Activated CD8-positive, alpha-beta T cell treated with anti-CD3 and anti-CD28 coated beads for 36 hours (primary cell): ENCODE measurements around the gene DNM3. TPM values are rescaled to one million over a fixed set of nuclear protein-coding genes. Genes with fewer than 3 reads are reported as not detected.

Experiments
- ATAC-seq: fragments of 200-7000 bp; cut with Tn5 transposase; one replicate; pipeline ENCODE4 v1.10.0; 2021; ENCODE audit warnings: mild to moderate bottlenecking, moderate library complexity
- CTCF ChIA-PET: fragments of 350-600 bp; sonication (Branson Sonifier 250); formaldehyde crosslinking; loops from one replicate; lab custom pipeline; 2021; ENCODE audit warnings: antibody characterized with exemption; lab: Charles Lee
- POLR2A ChIA-PET: fragments of 350-600 bp; sonication (Branson Sonifier 250); formaldehyde crosslinking; loops from one replicate; lab custom pipeline; 2021; ENCODE audit warnings: antibody characterized with exemption; lab: Charles Lee
- DNase-seq: peaks from one replicate; pipeline ENCODE4 v3.0.0-alpha.2; 2020
- H3K27ac Mint-ChIP-seq: one replicate; pipeline ENCODE4 v1.8.0; 2021; ENCODE audit warnings: mild to moderate bottlenecking, mixed read lengths
- H3K27me3 Mint-ChIP-seq: one replicate; pipeline ENCODE4 v1.8.0; 2021; ENCODE audit warnings: mixed read lengths
- H3K36me3 Mint-ChIP-seq: one replicate; pipeline ENCODE4 v1.8.0; 2021; ENCODE audit warnings: low read depth, mixed read lengths
- H3K4me1 Mint-ChIP-seq: one replicate; pipeline ENCODE4 v1.8.0; 2021; ENCODE audit warnings: low read depth, mixed read lengths
- H3K4me3 Mint-ChIP-seq: one replicate; pipeline ENCODE4 v1.8.0; 2021; ENCODE audit warnings: mild to moderate bottlenecking, moderate library complexity, mixed read lengths
- H3K9me3 Mint-ChIP-seq: one replicate; pipeline ENCODE4 v1.8.0; 2021; ENCODE audit warnings: mixed read lengths
- CTCF ChIP-seq: fragments of 200-600 bp; IDR thresholded peaks from one replicate; pipeline ENCODE4 v1.8.0; 2022; ENCODE audit warnings: antibody characterized with exemption, mild to moderate bottlenecking
- intact Hi-C: fragments of 100-400 bp; cut with micrococcal nuclease; formaldehyde crosslinking; loops from one replicate; pipeline ENCODE4 v1.10.0; 2022
- total RNA-seq, 2 experiments: library from RNA; stranded (reverse); gene quantifications; one replicate each; pipeline ENCODE4 v1.2.3, GENCODE V29; 2021

Gene DNM3
- total RNA-seq, 2 experiments from 2014 or later, result 0.58 to 1.1 TPM

GRCh38 chr1:172184506-172185191 is 343.4 kb downstream of the DNM3 start:
- Mint-ChIP-seq H3K4me3 (no peak overlapping the region), H3K4me1 (peaks cover 30% of the 10 kb centered on the region), H3K27me3 (no peaks in the 10 kb centered on the region), H3K9me3 (no peaks in the 10 kb centered on the region), H3K27ac (no peak overlapping the region), H3K36me3 (no peaks in the 10 kb centered on the region)
- intact Hi-C loops, result loop anchor here (5.0 kb wide), 1 partner anchor 213 kb away; no protein-coding TSS in a partner anchor
- TF ChIP-seq CTCF, result no peak
- no peak for ATAC-seq
- POLR2A ChIA-PET, result interaction anchor here (0.5 to 0.8 kb wide), 3 partner anchors 8 to 144 kb away, joined by 3 read pairs; no protein-coding TSS in a partner anchor
- no peak for DNase-seq
- CTCF ChIA-PET, result no interaction called here

- CTCF ChIA-PET, result no interaction called here
- Mint-ChIP-seq H3K4me1 (peaks cover 30% of the 10 kb centered on the region), H3K27ac (no peak overlapping the region)
Measured at GRCh38 chr1:172185211-172185610, 343.9 kb downstream of the DNM3 start.

GRCh38 chr1:172185996-172186395 is 344.7 kb downstream of the DNM3 start:
- peaks cover 24% of the 10 kb centered on the region for H3K4me1 Mint-ChIP-seq
- no peaks in the 10 kb centered on the region for H3K9me3 Mint-ChIP-seq
- TF ChIP-seq CTCF, result no peak
- intact Hi-C loops, result no loop called here
- CTCF ChIA-PET, result no interaction called here
- no peaks in the 10 kb centered on the region for H3K27me3 Mint-ChIP-seq
- POLR2A ChIA-PET, result no interaction called here
- ATAC-seq (no peak), DNase-seq (no peak)
- no peak overlapping the region for H3K4me3 Mint-ChIP-seq
- no peak overlapping the region for H3K27ac Mint-ChIP-seq
- H3K36me3 Mint-ChIP-seq, result no peaks in the 10 kb centered on the region

More at GRCh38 chr1:172185211-172185610, 343.9 kb downstream of the DNM3 start:
- no peak for TF ChIP-seq CTCF
- H3K9me3 Mint-ChIP-seq, result no peaks in the 10 kb centered on the region
- intact Hi-C loops, result no loop called here
- H3K4me3 Mint-ChIP-seq, result no peak overlapping the region
- H3K27me3 Mint-ChIP-seq, result no peaks in the 10 kb centered on the region
- POLR2A ChIA-PET, result interaction anchor here (0.5 to 0.8 kb wide), 2 partner anchors 9 to 144 kb away, joined by 3 read pairs; no protein-coding TSS in a partner anchor
- no peak for DNase-seq
- no peak for ATAC-seq
- no peaks in the 10 kb centered on the region for H3K36me3 Mint-ChIP-seq

GRCh38 chr1:172201572-172201971 is 360.3 kb downstream of the DNM3 start:
- Mint-ChIP-seq H3K27me3 (no peaks in the 10 kb centered on the region), H3K27ac (no peak overlapping the region), H3K9me3 (peaks cover 23% of the 10 kb centered on the region), H3K4me1 (no peaks in the 10 kb centered on the region), H3K36me3 (no peaks in the 10 kb centered on the region), H3K4me3 (no peak overlapping the region)
- ChIA-PET POLR2A (no interaction called here), CTCF (no interaction called here)
- intact Hi-C loops, result no loop called here
- DNase-seq (no peak), ATAC-seq (no peak)
- TF ChIP-seq CTCF, result no peak

- peaks cover 16% of the 10 kb centered on the region for H3K9me3 Mint-ChIP-seq
- intact Hi-C loops, result no loop called here
- ChIA-PET POLR2A (no interaction called here), CTCF (no interaction called here)
- DNase-seq (no peak), ATAC-seq (no peak)
- H3K27me3 Mint-ChIP-seq, result no peaks in the 10 kb centered on the region
- no peak overlapping the region for H3K27ac Mint-ChIP-seq
- no peak for TF ChIP-seq CTCF
- no peaks in the 10 kb centered on the region for H3K4me1 Mint-ChIP-seq
- no peaks in the 10 kb centered on the region for H3K36me3 Mint-ChIP-seq
- H3K4me3 Mint-ChIP-seq, result no peak overlapping the region
Measured at GRCh38 chr1:172203135-172203823, 362.0 kb downstream of the DNM3 start.
